ENCODE data around the gene BAD. TPM values are rescaled to one million over a fixed set of nuclear protein-coding genes. Genes with fewer than 3 reads are reported as not detected.

Gene BAD
- total RNA-seq, 1 donor from 2014 or later: 26.6 TPM

- no peak overlapping the region for H3K4me3 Mint-ChIP-seq
- TF ChIP-seq CTCF (IDR thresholded peaks at IDR 0.05): no peak
- no peaks in the 10 kb centered on the region for H3K27me3 Mint-ChIP-seq
- H3K27ac Mint-ChIP-seq: no peak overlapping the region
- H3K36me3 Mint-ChIP-seq (ENCODE audit: low read depth): peaks cover 6% of the 10 kb centered on the region
- no peak for ATAC-seq (ENCODE audit: low read depth)
- ChIA-PET POLR2A (interaction anchor here (1.2 kb wide), 1 partner anchor 20 kb away, joined by 3 read pairs; the partner anchor contains the start of gene BAD), CTCF (no interaction called here)
- intact Hi-C loops (cut with micrococcal nuclease): no loop called here
- H3K4me1 Mint-ChIP-seq: peaks cover 25% of the 10 kb centered on the region
- DNase-seq: no peak
- no peaks in the 10 kb centered on the region for H3K9me3 Mint-ChIP-seq
Observed at GRCh38 chr11:64264371-64264852, 20.1 kb downstream of the BAD start.

- CTCF ChIA-PET: no interaction called here
- POLR2A ChIA-PET: interaction anchor here (1.2 kb wide), 1 partner anchor 21 kb away, joined by 3 read pairs; the partner anchor contains the start of gene BAD
- H3K9me3 Mint-ChIP-seq: no peaks in the 10 kb centered on the region
- no peak for TF ChIP-seq CTCF (IDR thresholded peaks at IDR 0.05)
- H3K27ac Mint-ChIP-seq: no peak overlapping the region
- peaks cover 8% of the 10 kb centered on the region for H3K36me3 Mint-ChIP-seq (ENCODE audit: low read depth)
- H3K4me1 Mint-ChIP-seq: peaks cover 24% of the 10 kb centered on the region
- DNase-seq (no peak), ATAC-seq (ENCODE audit: low read depth) (no peak)
- no peak overlapping the region for H3K4me3 Mint-ChIP-seq
- intact Hi-C loops (cut with micrococcal nuclease): no loop called here
- no peaks in the 10 kb centered on the region for H3K27me3 Mint-ChIP-seq
Observed at GRCh38 chr11:64263947-64264317, 20.5 kb downstream of the BAD start.

- CTCF ChIA-PET: no interaction called here
Observed at GRCh38 chr11:64263021-64263946, 21.2 kb downstream of the BAD start.

DNA sequence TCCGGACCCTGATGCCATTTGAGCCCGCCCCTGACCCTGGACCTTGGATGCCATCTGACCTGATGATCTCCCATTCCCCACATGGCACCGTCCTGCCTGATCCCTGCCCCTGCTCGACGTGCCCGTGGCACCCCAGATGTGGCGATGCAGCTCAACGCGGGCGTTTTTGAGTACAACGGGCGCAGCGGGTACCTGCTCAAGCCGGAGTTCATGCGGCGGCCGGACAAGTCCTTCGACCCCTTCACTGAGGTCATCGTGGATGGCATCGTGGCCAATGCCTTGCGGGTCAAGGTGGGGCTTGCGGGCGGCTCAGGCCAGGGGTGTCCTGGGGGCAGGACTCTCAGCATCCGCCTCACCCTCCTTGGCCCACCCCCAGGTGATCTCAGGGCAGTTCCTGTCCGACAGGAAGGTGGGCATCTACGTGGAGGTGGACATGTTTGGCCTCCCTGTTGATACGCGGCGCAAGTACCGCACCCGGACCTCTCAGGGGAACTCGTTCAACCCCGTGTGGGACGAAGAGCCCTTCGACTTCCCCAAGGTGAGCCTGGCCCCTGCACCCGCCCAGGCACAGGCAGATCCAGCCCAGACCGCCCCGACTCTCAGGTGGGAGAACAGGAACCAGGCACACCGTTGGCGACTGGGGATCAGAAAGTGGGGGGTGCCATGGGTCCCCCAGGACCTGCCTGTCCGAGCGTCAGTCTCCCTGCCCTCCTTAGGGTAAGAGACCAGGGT lies 22.0 kb downstream of the BAD start:
- ChIA-PET CTCF (no interaction called here), POLR2A (interaction anchor here (0.8 kb wide), 1 partner anchor 9 kb away, joined by 3 read pairs; no protein-coding TSS in a partner anchor)
- Mint-ChIP-seq H3K27ac (no peak overlapping the region), H3K4me3 (no peak overlapping the region), H3K4me1 (peaks cover 13% of the 10 kb centered on the region), H3K36me3 (ENCODE audit: low read depth) (peaks cover 8% of the 10 kb centered on the region), H3K27me3 (no peaks in the 10 kb centered on the region), H3K9me3 (no peaks in the 10 kb centered on the region)
- DNase-seq (no peak), ATAC-seq (ENCODE audit: low read depth) (no peak)
- no peak for TF ChIP-seq CTCF (IDR thresholded peaks at IDR 0.05)
- intact Hi-C loops (cut with micrococcal nuclease): no loop called here

More at GRCh38 chr11:64263021-64263946, 21.2 kb downstream of the BAD start:
- no peak for ATAC-seq (ENCODE audit: low read depth)
- Mint-ChIP-seq H3K27me3 (no peaks in the 10 kb centered on the region), H3K4me1 (peaks cover 19% of the 10 kb centered on the region), H3K4me3 (no peak overlapping the region), H3K27ac (no peak overlapping the region), H3K9me3 (no peaks in the 10 kb centered on the region), H3K36me3 (ENCODE audit: low read depth) (peaks cover 8% of the 10 kb centered on the region)
- no peak for DNase-seq
- TF ChIP-seq CTCF (IDR thresholded peaks at IDR 0.05): no peak
- intact Hi-C loops (cut with micrococcal nuclease): no loop called here
- POLR2A ChIA-PET: interaction anchor here (0.5 kb wide), 1 partner anchor 83 kb away, joined by 6 read pairs; no protein-coding TSS in a partner anchor

All from activated B cell treated with CpG ODN at 0.5 μM for 24 hours (primary cell).